HepG2 (cell line): ENCODE measurements around the gene TWNK. TPM values are rescaled to one million over a fixed set of nuclear protein-coding genes. Genes with fewer than 3 reads are reported as not detected.

Source experiments
- ARID3A ChIP-seq: IDR thresholded peaks from 2 replicates; pipeline ENCODE4 v1.6.1; 2012; ENCODE audit warnings: low read depth, low read length, improper control_type of control experiment
- CBFB ChIP-seq: sonication (generic); formaldehyde crosslinking; IDR thresholded peaks from 2 replicates; pipeline ENCODE4 v1.4.0; 2020; ENCODE audit warnings: missing genetic modification reagents
- CSRNP2 ChIP-seq: sonication (generic); formaldehyde crosslinking; conservative IDR thresholded peaks from 2 replicates; pipeline ENCODE4 v1.8.0; 2022; ENCODE audit warnings: low read depth, missing genetic modification reagents
- JUND ChIP-seq: sonication (generic); formaldehyde crosslinking; IDR thresholded peaks from 2 replicates; pipeline ENCODE4 v1.8.0; 2022; ENCODE audit warnings: mild to moderate bottlenecking, missing genetic modification reagents
- MEF2D ChIP-seq: sonication (generic); formaldehyde crosslinking; IDR thresholded peaks from 2 replicates; pipeline ENCODE4 v1.5.1; 2020; ENCODE audit warnings: mild to moderate bottlenecking, missing genetic modification reagents
- NFATC3 ChIP-seq: sonication (generic); formaldehyde crosslinking; IDR thresholded peaks from 2 replicates; pipeline ENCODE4 v1.5.1; 2020; ENCODE audit warnings: mild to moderate bottlenecking, missing genetic modification reagents
- NFYC ChIP-seq: IDR thresholded peaks from 2 replicates; pipeline ENCODE4 v1.6.1; 2016; ENCODE audit warnings: missing genetic modification reagents, missing compliant biosample characterization
- SMARCC2 ChIP-seq: fragments of 450-650 bp; IDR thresholded peaks from 2 replicates; pipeline ENCODE4 v1.6.1; 2017; ENCODE audit warnings: antibody characterized with exemption, mild to moderate bottlenecking
- ZBTB7B ChIP-seq: sonication (generic); formaldehyde crosslinking; IDR thresholded peaks from 2 replicates; pipeline ENCODE4 v1.4.0; 2020; ENCODE audit warnings: missing genetic modification reagents
- ZMYM4 ChIP-seq: sonication (generic); formaldehyde crosslinking; IDR thresholded peaks from 2 replicates; pipeline ENCODE4 v1.8.1; 2023; ENCODE audit warnings: mild to moderate bottlenecking, missing genetic modification reagents
- ZNF234 ChIP-seq: sonication (generic); formaldehyde crosslinking; conservative IDR thresholded peaks from 2 replicates; pipeline ENCODE4 v1.5.1; 2020; ENCODE audit warnings: mild to moderate bottlenecking, missing genetic modification reagents
- ZNF563 ChIP-seq: sonication (generic); formaldehyde crosslinking; IDR thresholded peaks from 2 replicates; pipeline ENCODE4 v1.8.0; 2022; ENCODE audit warnings: mild to moderate bottlenecking, moderate library complexity, missing genetic modification reagents
- polyA plus RNA-seq, 8 experiments: library from polyadenylated mRNA; depleted of rRNA in 3 of 8; stranded (reverse) in 7 of 8; unstranded in 1 of 8; fragments of >200 nt; fragmentation: Illumina TruSeq in 4 of 8; extraction: Trizol in 4 of 8; gene quantifications; 2 replicates each; pipeline versions ENCODE4 v1.2.1 to v1.2.3, GENCODE V29; 2011 to 2016; ENCODE audit warnings: low read depth in 4 of 8, missing spikeins in 1 of 8, mixed read lengths in 1 of 8; ENCODE audit not compliant: insufficient read depth in 1 of 8
- total RNA-seq, 5 experiments: library from RNA; depleted of rRNA; stranded (reverse); fragments of >200 nt; fragmentation: Illumina TruSeq; extraction: Trizol; gene quantifications; 2 replicates each; pipeline ENCODE4 v1.2.3, GENCODE V29; 2016; ENCODE audit warnings: low read depth in 1 of 5

TWNK gene
- total and polyA plus RNA-seq, 2 of the 13 experiments (the other 11 are each of a cell fraction or from before 2014, with no cell fraction given) = 10.7 to 16.5 TPM

- TF ChIP-seq ARID3A = no peak
- TF ChIP-seq CBFB (CRISPR knock-in tag) = no peak; the same call in 1 of the 2 replicates
- 0 out of 2 replicates have a peak, but pooled peaks have one; percentile 51 for TF ChIP-seq ZNF563 (CRISPR knock-in tag)
- no peak for TF ChIP-seq CSRNP2 (CRISPR knock-in tag)
- no peak for TF ChIP-seq ZNF234 (CRISPR knock-in tag)
- TF ChIP-seq ZBTB7B (CRISPR knock-in tag) = peak; percentile 55
- TF ChIP-seq SMARCC2 = no peak
- TF ChIP-seq ZMYM4 (CRISPR knock-in tag) = peak; percentile 35; the same call in 1 of the 2 replicates
- no peak for TF ChIP-seq MEF2D (CRISPR knock-in tag)
- TF ChIP-seq NFATC3 (CRISPR knock-in tag) = peak; percentile 82; the same call in 1 of the 2 replicates
- TF ChIP-seq NFYC (CRISPR knock-in tag) = no peak
- TF ChIP-seq JUND (CRISPR knock-in tag) = no peak
Measured at GRCh38 chr10:101012525-101013364, 25.4 kb downstream of the TWNK start (continued).
